SK-N-MC (cell line): Measurements from ENCODE around the gene BCOR.

Experiments used
- EZH2 ChIP-seq: fragments of 200-600 bp; sonication (generic); IDR thresholded peaks from one replicate; pipeline ENCODE4 v1.6.1; 2017; ENCODE audit warnings: antibody characterized with exemption
- POLR2AphosphoS5 ChIP-seq: IDR thresholded peaks from 2 replicates; pipeline ENCODE4 v1.6.1; 2012; ENCODE audit warnings: mild to moderate bottlenecking, low read depth, low read length, borderline replicate concordance

DNA sequence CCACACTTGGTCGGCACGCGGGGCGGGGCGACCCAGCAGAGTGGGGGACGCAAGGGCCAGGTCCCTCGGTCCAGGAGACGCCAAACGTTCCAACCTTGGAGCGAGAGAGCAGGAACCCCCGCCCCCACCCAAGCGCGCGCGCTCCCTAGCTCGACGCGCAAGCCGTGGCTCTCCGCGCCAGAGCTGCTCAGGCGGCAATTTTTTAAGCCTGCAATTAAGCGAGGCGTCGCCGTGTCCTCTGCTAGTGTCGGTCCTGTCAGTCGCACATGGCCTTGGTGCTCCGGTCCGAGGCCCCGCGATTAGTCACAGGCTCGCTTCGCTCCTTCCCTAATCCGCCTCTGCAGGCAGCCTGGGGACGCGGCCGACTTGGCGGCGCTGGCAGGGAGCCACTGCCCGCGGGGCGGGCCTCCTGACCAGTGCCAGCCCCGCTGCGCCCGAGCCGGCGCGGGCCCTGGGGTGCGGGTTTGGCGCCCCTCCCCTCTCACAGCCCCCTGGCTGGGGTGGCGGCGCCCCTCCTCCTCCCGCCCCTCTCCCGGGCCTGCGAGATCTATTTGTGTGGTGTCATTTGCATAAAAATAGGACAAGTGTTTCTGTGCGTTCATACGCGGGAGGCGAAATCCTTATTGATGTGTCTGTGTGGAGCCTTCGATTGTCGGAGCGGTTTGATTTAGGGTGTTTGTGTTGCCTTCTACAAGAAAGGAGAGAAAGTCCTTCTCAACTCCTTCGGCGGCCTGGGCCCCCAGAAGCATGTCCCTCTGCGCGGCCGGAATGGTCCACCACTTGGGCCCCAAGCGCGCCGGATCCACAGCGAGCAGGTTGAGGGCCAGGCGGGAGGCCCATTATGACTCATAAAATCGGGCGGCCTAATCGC lies 9.8 kb upstream of the BCOR start:
- TF ChIP-seq EZH2 (no peak), POLR2AphosphoS5 (no peak)
